EL (cell line): ENCODE data around the gene OR4F3.
"Not testable (repeated sequence)": the region's sequence is repeated elsewhere in the genome, so short reads cannot be mapped to it uniquely, and the experiment has no call there.

ENCODE experiments used
- DNase-seq: peaks from one replicate; pipeline ENCODE4 v3.0.0-alpha.2; 2016

OR4F3 gene

GRCh38 chr5:181366968-181367367 is at the start of gene OR4F3:
OR4F3 (plus strand) TSS chr5:181367268.
- DNase-seq: not testable (repeated sequence)
